ENCODE data around the gene NOP10. TPM values are rescaled to one million over a fixed set of nuclear protein-coding genes. Genes with fewer than 3 reads are reported as not detected.

The NOP10 gene
- total RNA-seq, 4 donors from 2014 or later, result 62.6 to 164 (median 142) TPM

DNA sequence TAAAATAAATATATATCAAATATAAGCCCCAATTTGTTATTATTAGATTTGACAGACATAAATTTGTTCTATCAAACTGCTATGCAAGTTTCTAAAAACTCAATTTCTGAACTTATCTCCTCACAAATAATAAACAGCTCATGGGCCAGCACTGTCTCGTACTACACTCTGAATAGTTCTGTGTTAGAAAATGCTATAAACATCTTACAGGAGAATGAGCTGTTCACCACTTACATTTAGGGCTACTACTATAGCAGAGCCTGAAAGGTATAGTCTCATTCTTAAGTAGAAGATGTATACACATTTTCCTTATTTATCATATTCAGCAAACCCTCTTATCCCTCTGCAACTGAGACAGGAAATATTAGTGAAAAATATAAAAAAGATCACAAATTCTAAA lies 18.0 kb downstream of the NOP10 start:
- DNase-seq, result no peak
- H3K4me3 ChIP-seq (replicated peaks in 1 of 3), result no peak overlapping the region
- intact Hi-C loops (cut with DNase I), result no loop called here
- TF ChIP-seq CTCF (IDR thresholded peaks at IDR 0.05), result no peak
- no peak for TF ChIP-seq POLR2A (IDR thresholded peaks at IDR 0.05)
- H3K36me3 ChIP-seq, result no peaks in the 10 kb centered on the region
- 96% methylated on average over 1 of the region's 1 CpG for WGBS, 2 donors
- no peak overlapping the region for H3K27ac ChIP-seq
- H3K27me3 ChIP-seq, result no peaks in the 10 kb centered on the region
- H3K9me3 ChIP-seq, result no peaks in the 10 kb centered on the region
- H3K4me1 ChIP-seq, result peaks cover 6 to 14% of the 10 kb centered on the region in 2 donors

DNA sequence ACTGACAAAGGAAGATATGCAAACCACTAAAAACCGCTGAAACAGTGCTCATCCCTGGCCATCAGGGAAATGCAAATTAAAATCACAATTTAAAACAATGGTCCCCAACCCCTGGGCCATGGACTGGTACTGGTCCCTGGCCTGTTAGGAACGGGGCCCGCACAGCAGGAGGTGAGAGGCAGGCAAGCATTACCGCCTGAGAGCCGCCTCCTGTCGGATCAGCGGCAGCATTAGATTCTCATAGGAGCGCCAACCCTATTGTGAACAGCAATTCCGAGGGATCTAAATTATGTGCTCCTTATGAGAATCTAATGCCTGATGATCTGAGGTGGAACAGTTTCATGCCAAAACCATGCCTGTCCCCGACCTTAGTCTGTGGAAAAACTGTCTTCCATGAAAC lies 19.7 kb downstream of the NOP10 start:
- no peak for TF ChIP-seq POLR2A (IDR thresholded peaks at IDR 0.05)
- no peak for TF ChIP-seq CTCF (IDR thresholded peaks at IDR 0.05)
- Histone ChIP-seq H3K27ac (no peak overlapping the region), H3K9me3 (no peaks in the 10 kb centered on the region), H3K27me3 (no peaks in the 10 kb centered on the region), H3K4me3 (replicated peaks in 1 of 3) (no peak overlapping the region), H3K36me3 (no peaks in the 10 kb centered on the region), H3K4me1 (peaks cover 9 to 12% of the 10 kb centered on the region in 2 donors)
- 96 to 98% methylated on average over 10 of the region's 10 CpGs for WGBS, 2 donors
- no peak for DNase-seq
- intact Hi-C loops (cut with DNase I), result no loop called here

GRCh38 chr15:34318277-34319079 lies 24.5 kb downstream of the NOP10 start:
- H3K9me3 ChIP-seq, result no peaks in the 10 kb centered on the region
- H3K4me3 ChIP-seq (replicated peaks in 1 of 3), result peak overlapping the region in 2 of 3 donors; percentile 39 to 41
- intact Hi-C loops (cut with DNase I), result loop anchor here (10.0 kb wide), 1 partner anchor 46 kb away; the partner anchor contains the start of gene LPCAT4
- WGBS, 2 donors, result 7% methylated on average over 10 of the region's 10 CpGs
- peak overlapping the region; percentile 68 to 86 (median 78) for H3K27ac ChIP-seq
- DNase-seq, result peak; percentile 79
- no peaks in the 10 kb centered on the region for H3K36me3 ChIP-seq
- H3K4me1 ChIP-seq, result peaks cover 9 to 40% of the 10 kb centered on the region in 2 donors
- TF ChIP-seq POLR2A (IDR thresholded peaks at IDR 0.05) (peak in 1 of 2 donors; percentile 89), CTCF (IDR thresholded peaks at IDR 0.05) (no peak)
- no peaks in the 10 kb centered on the region for H3K27me3 ChIP-seq

DNA sequence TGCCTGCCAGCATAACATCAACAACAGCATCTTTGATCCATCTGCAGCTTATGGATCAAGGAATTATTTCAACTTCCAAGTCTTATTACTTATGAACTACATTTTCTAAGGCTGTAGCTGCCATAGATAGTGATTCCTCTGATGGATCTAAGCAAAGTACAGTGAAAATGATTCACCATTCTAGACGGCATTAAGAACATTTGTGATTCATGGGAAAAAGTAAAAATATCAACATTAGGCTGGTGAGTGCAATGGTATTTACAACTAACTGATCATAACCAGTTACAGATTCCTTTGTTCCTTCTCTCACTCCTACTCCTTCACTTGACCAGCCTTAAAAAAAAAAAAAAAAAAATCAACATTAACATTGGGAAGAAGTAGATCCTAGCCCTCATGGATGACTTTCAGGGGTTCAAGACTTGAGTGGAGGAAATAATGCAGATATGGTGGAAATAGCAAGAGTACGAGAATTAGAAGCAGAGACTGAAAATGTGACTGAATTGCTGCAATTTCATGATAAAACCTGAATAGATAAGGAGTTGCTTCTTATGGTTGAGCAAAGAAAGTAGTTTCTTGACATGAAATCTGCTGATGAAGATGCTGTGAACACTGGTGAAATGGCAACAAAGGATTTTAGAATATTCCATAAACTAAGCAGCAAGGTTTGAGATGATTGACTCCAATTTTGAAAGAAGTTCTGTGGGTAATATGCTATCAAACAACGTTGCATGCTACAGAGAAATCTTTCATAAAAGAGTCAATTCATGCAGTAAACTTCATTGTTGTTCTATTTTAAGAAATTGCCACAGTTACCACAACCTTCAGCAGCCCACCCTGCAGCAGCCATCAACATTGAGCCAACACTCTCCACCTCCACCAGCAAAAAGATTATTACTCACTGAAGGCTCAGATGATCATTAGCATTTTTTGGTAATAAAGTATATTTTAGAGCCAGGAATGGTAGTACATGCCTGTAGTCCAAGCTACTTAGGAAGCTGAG lies 28.1 kb downstream of the NOP10 start:
- WGBS, 2 donors, result 93 to 96% methylated on average over 3 of the region's 3 CpGs
- DNase-seq, result no peak
- H3K4me1 ChIP-seq, result peaks cover 2 to 34% of the 10 kb centered on the region in 2 donors
- no peak overlapping the region for H3K4me3 ChIP-seq (replicated peaks in 1 of 3)
- H3K27me3 ChIP-seq, result no peaks in the 10 kb centered on the region
- no peaks in the 10 kb centered on the region for H3K9me3 ChIP-seq
- intact Hi-C loops (cut with DNase I), result loop anchor here (10.0 kb wide), 1 partner anchor 50 kb away; the partner anchor contains the start of gene LPCAT4
- no peak for TF ChIP-seq POLR2A (IDR thresholded peaks at IDR 0.05)
- no peak for TF ChIP-seq CTCF (IDR thresholded peaks at IDR 0.05)
- H3K27ac ChIP-seq, result no peak overlapping the region
- no peaks in the 10 kb centered on the region for H3K36me3 ChIP-seq
